ENCODE results near the gene TGM1. TPM values are rescaled to one million over a fixed set of nuclear protein-coding genes. Genes with fewer than 3 reads are reported as not detected.

Gene TGM1
- total RNA-seq (1 to 10 TPM in 3 of 9 donors, under 1 TPM in 5, not detected in 1; 0.28 to 1.4 (median 0.88) TPM), polyA plus RNA-seq (1 to 10 TPM in 2 of 3 donors, under 1 TPM in 1; 0.44 to 2.7 (median 2.2) TPM)
- long read RNA-seq, donor 1: 0 reads
- long read RNA-seq, donor 2: 0 reads
- long read RNA-seq, donor 3: 0 reads
- long read RNA-seq, donor 4: 0 reads
- long read RNA-seq, donor 5: 0 reads
- long read RNA-seq, donor 6: 0 reads
- long read RNA-seq, donor 7: 0 reads
- long read RNA-seq, donor 8: 0 reads
- long read RNA-seq, donor 9, partial matches to known transcripts: 33 of 39 reads
- long read RNA-seq, donor 9, other reads (novel, unspliced or antisense): 6 of 39 reads
- long read RNA-seq, donor 10, partial matches to known transcripts: 12 of 12 reads
- long read RNA-seq, donor 10, other reads (novel, unspliced or antisense): 0 of 12 reads

DNA sequence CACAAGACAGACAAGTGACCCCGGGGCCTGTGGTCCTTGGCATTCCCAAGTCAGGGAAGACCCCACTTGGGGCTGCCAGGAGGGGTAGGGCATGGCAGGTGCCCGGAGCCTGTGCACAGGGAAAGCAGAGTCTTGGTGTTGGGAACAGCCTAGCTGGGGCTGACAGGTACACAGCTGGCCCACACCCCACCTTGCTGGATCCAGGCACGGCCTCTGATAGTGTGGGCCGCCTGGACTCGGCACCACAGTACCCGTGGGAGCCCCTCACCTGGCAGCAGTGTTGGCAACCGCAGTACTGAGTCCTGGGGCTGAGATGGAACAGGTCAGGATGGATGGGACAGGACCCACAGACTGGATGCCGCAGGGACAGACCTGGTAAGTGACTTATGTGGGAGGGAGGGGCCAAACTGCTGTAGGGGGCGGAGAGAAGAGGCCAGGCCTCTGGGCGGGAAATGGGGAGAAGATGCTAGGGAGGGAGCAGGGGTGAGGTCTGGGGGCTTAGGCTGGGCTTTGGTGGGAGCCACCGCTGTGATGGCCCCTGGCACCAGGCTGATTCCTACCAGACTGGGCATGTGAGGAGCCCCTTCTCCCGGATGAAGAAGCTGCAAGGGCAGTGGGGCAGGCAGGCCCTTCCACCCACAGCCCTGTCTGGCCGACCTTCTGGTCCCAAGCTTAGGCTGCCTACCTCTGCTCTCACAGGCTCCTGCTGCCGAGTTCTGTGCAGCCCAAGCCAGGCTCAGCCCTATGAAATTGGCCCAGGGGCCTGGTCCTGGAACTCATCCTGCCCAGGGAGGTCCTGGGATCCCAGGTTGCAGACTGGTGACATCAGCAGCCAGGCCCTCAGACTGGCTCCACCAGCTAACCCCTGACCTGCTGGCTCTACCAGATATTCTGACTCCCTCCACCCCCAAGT lies at the start of gene TGM1:
TSS of gene TGM1 (minus strand) at position 357 of the 913 bp plus-strand sequence. CDS start 825 bp downstream, outside the sequence.
- Histone ChIP-seq H3K36me3 (replicated peaks in 1 of 2) (peaks cover 0 to 17% of the 10 kb centered on the region in 2 donors), H3K27ac (peak within 1 kb of the TSS in 1 of 5 donors; percentile 66), H3K4me1 (replicated peaks in 1 of 2) (no peaks in the 10 kb centered on the region), H3K4me3 (no peak within 1 kb of the TSS), H3K27me3 (no peaks in the 10 kb centered on the region), H3K9me3 (replicated peaks in 1 of 3) (no peaks in the 10 kb centered on the region)
- no peak for DNase-seq
- TF ChIP-seq POLR2A (IDR thresholded peaks at IDR 0.05): no peak
- no peak for TF ChIP-seq CTCF (IDR thresholded peaks at IDR 0.05)
- intact Hi-C loops (cut with DNase I): no loop called here
- 81 to 87% (median 83%) methylated on average over 7 to 14 of the region's 14 CpGs for WGBS, 4 donors

GRCh38 chr14:24311837-24312615 lies 49.0 kb upstream of the TGM1 start:
- TF ChIP-seq POLR2A (IDR thresholded peaks at IDR 0.05) (no peak), CTCF (IDR thresholded peaks at IDR 0.05) (peak in 1 of 6 experiments; percentile 11)
- peaks cover 20 to 57% of the 10 kb centered on the region in 2 donors for H3K4me1 ChIP-seq (replicated peaks in 1 of 2)
- 81 to 86% (median 84%) methylated on average over 1 of the region's 1 CpG for WGBS, 4 donors
- no peaks in the 10 kb centered on the region for H3K27me3 ChIP-seq
- no peaks in the 10 kb centered on the region for H3K9me3 ChIP-seq (replicated peaks in 1 of 3)
- DNase-seq: peak in 3 of 7 donors; percentile 54 to 64 (median 59)
- intact Hi-C loops (cut with DNase I): no loop called here
- H3K36me3 ChIP-seq (replicated peaks in 1 of 2): peaks cover 0 to 10% of the 10 kb centered on the region in 2 donors
- H3K4me3 ChIP-seq: peak overlapping the region in 1 of 4 donors; percentile 64
- H3K27ac ChIP-seq: peak overlapping the region; percentile 68 to 97 (median 83)

DNA sequence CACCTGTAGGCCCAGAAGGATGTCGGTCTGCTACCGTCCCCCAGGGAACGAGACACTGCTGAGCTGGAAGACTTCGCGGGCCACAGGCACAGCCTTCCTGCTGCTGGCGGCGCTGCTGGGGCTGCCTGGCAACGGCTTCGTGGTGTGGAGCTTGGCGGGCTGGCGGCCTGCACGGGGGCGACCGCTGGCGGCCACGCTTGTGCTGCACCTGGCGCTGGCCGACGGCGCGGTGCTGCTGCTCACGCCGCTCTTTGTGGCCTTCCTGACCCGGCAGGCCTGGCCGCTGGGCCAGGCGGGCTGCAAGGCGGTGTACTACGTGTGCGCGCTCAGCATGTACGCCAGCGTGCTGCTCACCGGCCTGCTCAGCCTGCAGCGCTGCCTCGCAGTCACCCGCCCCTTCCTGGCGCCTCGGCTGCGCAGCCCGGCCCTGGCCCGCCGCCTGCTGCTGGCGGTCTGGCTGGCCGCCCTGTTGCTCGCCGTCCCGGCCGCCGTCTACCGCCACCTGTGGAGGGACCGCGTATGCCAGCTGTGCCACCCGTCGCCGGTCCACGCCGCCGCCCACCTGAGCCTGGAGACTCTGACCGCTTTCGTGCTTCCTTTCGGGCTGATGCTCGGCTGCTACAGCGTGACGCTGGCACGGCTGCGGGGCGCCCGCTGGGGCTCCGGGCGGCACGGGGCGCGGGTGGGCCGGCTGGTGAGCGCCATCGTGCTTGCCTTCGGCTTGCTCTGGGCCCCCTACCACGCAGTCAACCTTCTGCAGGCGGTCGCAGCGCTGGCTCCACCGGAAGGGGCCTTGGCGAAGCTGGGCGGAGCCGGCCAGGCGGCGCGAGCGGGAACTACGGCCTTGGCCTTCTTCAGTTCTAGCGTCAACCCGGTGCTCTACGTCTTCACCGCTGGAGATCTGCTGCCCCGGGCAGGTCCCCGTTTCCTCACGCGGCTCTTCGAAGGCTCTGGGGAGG lies 47.9 kb upstream of the TGM1 start, which contains the start of gene LTB4R:
TSS of gene LTB4R (plus strand) at position 857 of the 959 bp plus-strand sequence. CDS start 4,150 bp downstream, outside the sequence.
- Histone ChIP-seq H3K4me3 (peak within 1 kb of the TSS in 3 of 4 donors; percentile 21 to 64 (median 41)), H3K9me3 (replicated peaks in 1 of 3) (no peaks in the 10 kb centered on the region), H3K4me1 (replicated peaks in 1 of 2) (peaks cover 20 to 52% of the 10 kb centered on the region in 2 donors), H3K27me3 (no peaks in the 10 kb centered on the region), H3K27ac (peak within 1 kb of the TSS; percentile 68 to 97 (median 83)), H3K36me3 (replicated peaks in 1 of 2) (peaks cover 0 to 21% of the 10 kb centered on the region in 2 donors)
- DNase-seq: peak; percentile 80 to 89 (median 87)
- intact Hi-C loops (cut with DNase I): no loop called here
- WGBS, 4 donors: 1 to 6% (median 2%) methylated on average over 10 to 99 of the region's 99 CpGs
- TF ChIP-seq CTCF (IDR thresholded peaks at IDR 0.05): peak in 4 of 6 experiments; percentile 43 to 53 (median 50)
- peak in 1 of 2 donors; percentile 59 for TF ChIP-seq POLR2A (IDR thresholded peaks at IDR 0.05)
